ENCODE measurements around the gene ARHGAP26. TPM values are rescaled to one million over a fixed set of nuclear protein-coding genes. Genes with fewer than 3 reads are reported as not detected.

The ARHGAP26 gene
- total RNA-seq, 1 experiment from 2014 or later, result 34.5 TPM

DNA sequence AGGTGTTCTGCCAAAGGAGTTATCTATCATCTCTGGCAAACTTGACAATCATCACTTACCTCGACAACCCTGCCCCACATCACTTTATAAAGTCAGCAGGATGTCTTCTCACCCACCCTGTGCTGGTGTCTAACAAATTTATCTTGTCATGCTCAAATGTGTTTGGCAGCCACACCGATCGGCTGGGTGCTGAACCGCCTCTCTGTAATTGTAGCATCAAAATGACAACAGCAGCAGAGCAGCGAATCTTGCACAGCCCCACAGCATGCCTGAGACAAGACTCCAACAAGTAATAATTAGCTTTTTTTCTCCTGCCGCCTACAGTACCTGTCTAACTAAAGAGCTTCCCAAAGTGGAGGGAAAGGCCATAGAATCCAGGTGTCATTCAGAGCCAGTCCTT lies 457.1 kb downstream of the ARHGAP26 start (continued):
- TF ChIP-seq, protein P1, sequence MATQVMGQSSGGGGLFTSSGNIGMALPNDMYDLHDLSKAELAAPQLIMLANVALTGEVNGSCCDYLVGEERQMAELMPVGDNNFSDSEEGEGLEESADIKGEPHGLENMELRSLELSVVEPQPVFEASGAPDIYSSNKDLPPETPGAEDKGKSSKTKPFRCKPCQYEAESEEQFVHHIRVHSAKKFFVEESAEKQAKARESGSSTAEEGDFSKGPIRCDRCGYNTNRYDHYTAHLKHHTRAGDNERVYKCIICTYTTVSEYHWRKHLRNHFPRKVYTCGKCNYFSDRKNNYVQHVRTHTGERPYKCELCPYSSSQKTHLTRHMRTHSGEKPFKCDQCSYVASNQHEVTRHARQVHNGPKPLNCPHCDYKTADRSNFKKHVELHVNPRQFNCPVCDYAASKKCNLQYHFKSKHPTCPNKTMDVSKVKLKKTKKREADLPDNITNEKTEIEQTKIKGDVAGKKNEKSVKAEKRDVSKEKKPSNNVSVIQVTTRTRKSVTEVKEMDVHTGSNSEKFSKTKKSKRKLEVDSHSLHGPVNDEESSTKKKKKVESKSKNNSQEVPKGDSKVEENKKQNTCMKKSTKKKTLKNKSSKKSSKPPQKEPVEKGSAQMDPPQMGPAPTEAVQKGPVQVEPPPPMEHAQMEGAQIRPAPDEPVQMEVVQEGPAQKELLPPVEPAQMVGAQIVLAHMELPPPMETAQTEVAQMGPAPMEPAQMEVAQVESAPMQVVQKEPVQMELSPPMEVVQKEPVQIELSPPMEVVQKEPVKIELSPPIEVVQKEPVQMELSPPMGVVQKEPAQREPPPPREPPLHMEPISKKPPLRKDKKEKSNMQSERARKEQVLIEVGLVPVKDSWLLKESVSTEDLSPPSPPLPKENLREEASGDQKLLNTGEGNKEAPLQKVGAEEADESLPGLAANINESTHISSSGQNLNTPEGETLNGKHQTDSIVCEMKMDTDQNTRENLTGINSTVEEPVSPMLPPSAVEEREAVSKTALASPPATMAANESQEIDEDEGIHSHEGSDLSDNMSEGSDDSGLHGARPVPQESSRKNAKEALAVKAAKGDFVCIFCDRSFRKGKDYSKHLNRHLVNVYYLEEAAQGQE (IDR thresholded peaks at IDR 0.05; ENCODE audit: low read depth), result no peak
- TF ChIP-seq TCF7L2 (IDR thresholded peaks at IDR 0.05; ENCODE audit: borderline replicate concordance, extremely low read depth, insufficient read depth, insufficient read length) (no peak), SP1 (IDR thresholded peaks at IDR 0.05; ENCODE audit: low read depth) (no peak), ZFX (IDR thresholded peaks at IDR 0.05) (no peak), POLR2AphosphoS5 (IDR thresholded peaks at IDR 0.05; ENCODE audit: low read depth, low read length) (no peak), POLR2A (IDR thresholded peaks at IDR 0.05; ENCODE audit: borderline replicate concordance, extremely low read depth, insufficient read depth, insufficient read length) (no peak), CBX3 (IDR thresholded peaks at IDR 0.05; ENCODE audit: low read depth) (no peak)
- TF ChIP-seq, protein P2, sequence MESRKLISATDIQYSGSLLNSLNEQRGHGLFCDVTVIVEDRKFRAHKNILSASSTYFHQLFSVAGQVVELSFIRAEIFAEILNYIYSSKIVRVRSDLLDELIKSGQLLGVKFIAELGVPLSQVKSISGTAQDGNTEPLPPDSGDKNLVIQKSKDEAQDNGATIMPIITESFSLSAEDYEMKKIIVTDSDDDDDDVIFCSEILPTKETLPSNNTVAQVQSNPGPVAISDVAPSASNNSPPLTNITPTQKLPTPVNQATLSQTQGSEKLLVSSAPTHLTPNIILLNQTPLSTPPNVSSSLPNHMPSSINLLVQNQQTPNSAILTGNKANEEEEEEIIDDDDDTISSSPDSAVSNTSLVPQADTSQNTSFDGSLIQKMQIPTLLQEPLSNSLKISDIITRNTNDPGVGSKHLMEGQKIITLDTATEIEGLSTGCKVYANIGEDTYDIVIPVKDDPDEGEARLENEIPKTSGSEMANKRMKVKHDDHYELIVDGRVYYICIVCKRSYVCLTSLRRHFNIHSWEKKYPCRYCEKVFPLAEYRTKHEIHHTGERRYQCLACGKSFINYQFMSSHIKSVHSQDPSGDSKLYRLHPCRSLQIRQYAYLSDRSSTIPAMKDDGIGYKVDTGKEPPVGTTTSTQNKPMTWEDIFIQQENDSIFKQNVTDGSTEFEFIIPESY (IDR thresholded peaks at IDR 0.05; ENCODE audit: extremely low read depth, insufficient replicate concordance, low read length), result no peak
- TF ChIP-seq, protein P3, sequence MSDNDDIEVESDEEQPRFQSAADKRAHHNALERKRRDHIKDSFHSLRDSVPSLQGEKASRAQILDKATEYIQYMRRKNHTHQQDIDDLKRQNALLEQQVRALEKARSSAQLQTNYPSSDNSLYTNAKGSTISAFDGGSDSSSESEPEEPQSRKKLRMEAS (IDR thresholded peaks at IDR 0.05), result no peak
